BE2C (cell line): ENCODE results near the gene SEZ6.

Experiments
- DNase-seq: peaks from one replicate; pipeline ENCODE4 v3.0.0-alpha.2; 2020
- H3K27me3 ChIP-seq: fragments of 250-450 bp; sonication (Bioruptor Pico); 2 replicates; pipeline ENCODE4 v1.5.1; 2020; ENCODE audit warnings: mild to moderate bottlenecking
- H3K36me3 ChIP-seq: fragments of 250-450 bp; sonication (Bioruptor Pico); 2 replicates; pipeline ENCODE4 v1.5.1; 2020; ENCODE audit warnings: mild to moderate bottlenecking
- H3K4me1 ChIP-seq: fragments of 250-450 bp; sonication (Bioruptor Pico); 2 replicates; pipeline ENCODE4 v1.5.1; 2020
- H3K4me3 ChIP-seq: 2 replicates; pipeline ENCODE4 v1.5.1; 2011; ENCODE audit warnings: low read depth, low read length
- H3K9me3 ChIP-seq: fragments of 250-450 bp; sonication (Bioruptor Pico); 2 replicates; pipeline ENCODE4 v1.5.1; 2020
- TF ChIP-seq, protein P1 (sequence below): IDR thresholded peaks from 2 replicates; pipeline ENCODE4 v1.5.1; 2012; ENCODE audit warnings: mild to moderate bottlenecking, low read depth, low read length

The SEZ6 gene

DNA sequence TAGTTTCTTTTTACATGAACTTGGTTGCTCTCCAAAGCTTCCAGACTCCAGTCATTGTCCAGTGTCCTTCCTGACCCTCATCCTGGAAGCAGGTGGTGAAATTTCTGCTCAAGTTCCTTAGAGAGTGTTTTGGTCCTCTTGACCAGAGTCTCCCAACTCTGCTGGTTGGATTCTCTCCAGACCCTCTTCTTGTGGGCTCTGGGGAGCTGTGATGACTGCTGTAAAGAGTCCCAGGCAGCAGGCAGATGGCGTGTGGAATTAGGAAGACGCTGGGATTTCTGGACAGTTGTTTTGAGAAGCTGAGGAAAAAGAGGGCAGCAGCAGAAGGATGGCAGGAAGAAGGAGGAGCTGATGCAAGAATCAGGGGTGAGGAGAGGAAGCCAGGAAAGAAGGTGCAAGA is 1.6 kb upstream of the SEZ6 start:
- Histone ChIP-seq H3K4me1 (no peaks in the 10 kb centered on the region), H3K36me3 (no peaks in the 10 kb centered on the region), H3K4me3 (no peak overlapping the region), H3K9me3 (no peaks in the 10 kb centered on the region), H3K27me3 (no peaks in the 10 kb centered on the region)
- TF ChIP-seq, protein P1, sequence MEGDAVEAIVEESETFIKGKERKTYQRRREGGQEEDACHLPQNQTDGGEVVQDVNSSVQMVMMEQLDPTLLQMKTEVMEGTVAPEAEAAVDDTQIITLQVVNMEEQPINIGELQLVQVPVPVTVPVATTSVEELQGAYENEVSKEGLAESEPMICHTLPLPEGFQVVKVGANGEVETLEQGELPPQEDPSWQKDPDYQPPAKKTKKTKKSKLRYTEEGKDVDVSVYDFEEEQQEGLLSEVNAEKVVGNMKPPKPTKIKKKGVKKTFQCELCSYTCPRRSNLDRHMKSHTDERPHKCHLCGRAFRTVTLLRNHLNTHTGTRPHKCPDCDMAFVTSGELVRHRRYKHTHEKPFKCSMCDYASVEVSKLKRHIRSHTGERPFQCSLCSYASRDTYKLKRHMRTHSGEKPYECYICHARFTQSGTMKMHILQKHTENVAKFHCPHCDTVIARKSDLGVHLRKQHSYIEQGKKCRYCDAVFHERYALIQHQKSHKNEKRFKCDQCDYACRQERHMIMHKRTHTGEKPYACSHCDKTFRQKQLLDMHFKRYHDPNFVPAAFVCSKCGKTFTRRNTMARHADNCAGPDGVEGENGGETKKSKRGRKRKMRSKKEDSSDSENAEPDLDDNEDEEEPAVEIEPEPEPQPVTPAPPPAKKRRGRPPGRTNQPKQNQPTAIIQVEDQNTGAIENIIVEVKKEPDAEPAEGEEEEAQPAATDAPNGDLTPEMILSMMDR, result no peak
- DNase-seq, result no peak

DNA sequence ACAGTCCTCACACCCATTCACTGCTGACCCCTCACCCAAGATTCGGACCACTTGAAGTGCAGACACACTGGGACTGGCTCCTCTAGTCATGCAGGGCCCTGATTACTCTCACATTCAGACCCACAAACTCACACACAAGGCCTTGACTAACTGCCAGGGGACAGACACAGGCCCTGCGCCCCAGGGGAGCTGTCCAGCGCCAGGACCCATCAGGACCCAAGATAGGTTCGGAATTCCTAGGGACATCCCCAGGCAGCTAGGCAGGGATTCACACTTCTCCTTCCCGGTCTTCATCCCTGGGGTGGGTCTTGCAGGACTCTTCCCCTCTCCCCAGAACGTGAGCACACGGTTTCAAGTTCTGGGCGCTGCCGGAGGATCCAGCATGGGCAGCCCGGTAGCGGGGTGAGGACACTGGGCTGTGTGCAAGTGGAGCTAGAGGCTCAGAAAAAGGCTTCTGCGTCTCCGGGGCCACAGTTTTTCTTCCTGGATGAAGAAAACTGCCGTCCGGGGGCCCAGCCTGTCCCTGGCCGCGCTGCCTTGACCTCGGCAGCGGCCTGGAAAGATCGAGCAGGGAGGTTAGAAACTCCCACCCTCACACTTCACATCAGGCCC is 1.6 kb downstream of the SEZ6 start:
- Histone ChIP-seq H3K9me3 (no peaks in the 10 kb centered on the region), H3K4me3 (peak overlapping the region; percentile 60), H3K4me1 (no peaks in the 10 kb centered on the region), H3K27me3 (no peaks in the 10 kb centered on the region), H3K36me3 (no peaks in the 10 kb centered on the region)
- DNase-seq, result no peak
- TF ChIP-seq, protein P1, result no peak

DNA sequence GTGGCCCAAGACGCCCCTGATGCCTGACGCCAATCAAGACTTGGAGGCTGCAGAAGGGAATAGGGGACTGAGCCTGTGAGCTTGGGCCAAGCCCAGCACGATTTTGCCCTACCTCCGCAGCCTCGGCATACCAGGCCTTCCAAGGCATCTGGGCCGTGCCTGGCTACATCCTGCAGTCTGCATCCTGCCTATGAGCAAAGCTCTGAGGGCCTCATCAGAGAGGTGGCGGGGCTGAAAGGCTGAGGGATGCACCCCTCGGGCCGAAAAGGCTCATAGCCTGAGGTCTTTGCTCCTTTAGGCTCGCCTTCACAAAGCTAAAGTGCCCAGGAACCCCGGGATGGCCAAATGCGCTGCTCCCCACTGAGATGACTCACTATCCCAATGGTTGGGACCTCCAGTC is 2.5 kb downstream of the SEZ6 start:
- no peaks in the 10 kb centered on the region for H3K27me3 ChIP-seq
- DNase-seq, result no peak
- no peaks in the 10 kb centered on the region for H3K36me3 ChIP-seq
- H3K4me1 ChIP-seq, result no peaks in the 10 kb centered on the region
- no peaks in the 10 kb centered on the region for H3K9me3 ChIP-seq
- H3K4me3 ChIP-seq, result no peak overlapping the region
- TF ChIP-seq, protein P1, result no peak

DNA sequence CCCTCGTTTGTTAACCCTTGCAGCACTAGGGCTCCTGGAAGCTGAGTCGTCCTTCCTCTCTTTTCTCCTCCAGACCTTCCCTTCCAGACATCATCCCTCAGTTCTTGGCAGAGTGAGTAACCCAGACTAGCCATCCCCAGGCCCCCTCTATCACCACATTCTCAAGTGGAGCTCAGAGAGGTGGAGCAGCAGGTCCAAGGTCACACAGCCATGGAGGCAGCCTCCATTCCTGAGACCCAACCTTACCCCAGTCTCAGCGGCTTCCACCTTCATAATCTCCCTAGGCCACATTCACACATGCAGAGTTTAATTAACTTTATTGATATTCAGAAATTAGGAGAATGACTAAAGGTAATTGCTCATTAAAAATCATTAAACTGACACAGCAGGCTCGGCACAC is 3.0 kb downstream of the SEZ6 start:
- no peaks in the 10 kb centered on the region for H3K4me1 ChIP-seq
- no peaks in the 10 kb centered on the region for H3K36me3 ChIP-seq
- no peak for DNase-seq
- no peaks in the 10 kb centered on the region for H3K9me3 ChIP-seq
- no peak overlapping the region for H3K4me3 ChIP-seq
- TF ChIP-seq, protein P1, result no peak
- H3K27me3 ChIP-seq, result no peaks in the 10 kb centered on the region

DNA sequence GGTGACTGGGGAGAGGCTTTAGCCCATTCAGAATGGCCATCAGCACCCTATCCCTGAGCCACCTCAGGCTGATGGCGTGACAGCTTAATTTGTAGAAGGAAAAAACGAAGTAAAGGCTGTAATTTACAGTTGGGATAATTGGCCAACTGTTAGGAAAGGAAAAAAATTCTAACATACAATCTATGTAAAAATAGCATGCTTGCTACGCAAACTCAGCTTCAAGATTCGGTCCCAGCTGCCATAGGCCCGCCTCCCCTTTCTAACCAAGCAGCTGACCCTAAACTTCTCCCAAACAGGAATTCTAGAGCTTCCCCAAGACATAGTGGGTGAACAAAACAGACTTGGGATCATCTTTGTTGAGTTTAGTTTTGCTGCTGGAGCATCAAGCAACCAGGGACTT is 4.9 kb downstream of the SEZ6 start:
- Histone ChIP-seq H3K9me3 (no peaks in the 10 kb centered on the region), H3K36me3 (no peaks in the 10 kb centered on the region), H3K27me3 (no peaks in the 10 kb centered on the region), H3K4me3 (no peak overlapping the region), H3K4me1 (no peaks in the 10 kb centered on the region; the same call in 1 of the 2 replicates)
- TF ChIP-seq, protein P1, result no peak
- no peak for DNase-seq

DNA sequence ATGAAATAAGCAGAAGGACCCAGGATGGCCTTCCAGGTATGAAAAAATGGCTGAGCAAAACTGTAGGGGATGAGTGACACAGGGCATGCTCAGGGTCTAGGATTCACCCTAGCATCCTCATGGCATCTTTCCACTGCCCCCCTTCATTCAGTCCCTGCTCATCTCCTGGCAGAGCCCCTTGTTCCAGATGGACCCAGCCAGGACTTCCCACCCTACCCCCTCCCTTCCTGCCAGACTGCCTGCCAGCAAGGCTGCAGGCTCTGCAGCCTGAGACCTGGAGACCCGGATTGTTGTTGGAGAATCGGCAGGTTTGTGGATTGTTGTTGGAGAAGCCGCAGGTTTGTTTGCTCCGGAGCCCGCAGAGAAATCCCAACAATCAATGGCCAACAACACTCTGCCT is 6.6 kb downstream of the SEZ6 start:
- Histone ChIP-seq H3K4me3 (no peak overlapping the region), H3K4me1 (no peaks in the 10 kb centered on the region; the same call in 1 of the 2 replicates), H3K27me3 (no peaks in the 10 kb centered on the region), H3K9me3 (no peaks in the 10 kb centered on the region), H3K36me3 (no peaks in the 10 kb centered on the region)
- no peak for DNase-seq
- TF ChIP-seq, protein P1, result no peak
